ENCODE data around the gene REP15.

Gene REP15

DNA sequence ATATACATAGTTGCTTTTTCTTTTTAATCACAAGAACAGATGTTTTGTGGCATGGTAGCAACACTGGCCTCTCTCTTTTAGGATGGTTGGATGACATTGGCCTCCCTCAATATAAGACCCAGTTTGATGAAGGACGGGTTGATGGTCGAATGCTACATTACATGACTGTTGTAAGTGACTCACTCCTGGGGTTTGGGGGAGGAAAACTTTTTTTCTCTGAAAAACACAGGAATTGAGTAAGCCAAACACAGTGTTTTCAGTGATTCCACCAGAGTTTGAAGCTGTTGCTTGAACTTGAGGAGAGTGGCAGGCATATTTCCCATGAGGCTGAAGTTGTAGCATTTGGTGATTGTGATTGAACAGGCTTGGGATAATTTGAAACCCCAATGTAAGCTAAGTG lies 13.7 kb upstream of the REP15 start:
- H3K9me3 ChIP-seq (ENCODE audit: control insufficient read depth, insufficient read depth, low read length), result no peaks in the 10 kb centered on the region
- no peaks in the 10 kb centered on the region; the same call in 1 of the 2 replicates for H3K36me3 ChIP-seq (ENCODE audit: insufficient read depth, low read length)
- no peaks in the 10 kb centered on the region for H3K4me1 ChIP-seq (ENCODE audit: insufficient read depth, low read length)
- H3K9ac ChIP-seq (ENCODE audit: low read depth, low read length), result no peak overlapping the region

GRCh38 chr12:27685274-27685673 lies 11.0 kb upstream of the REP15 start:
- Histone ChIP-seq H3K4me1 (ENCODE audit: insufficient read depth, low read length) (no peaks in the 10 kb centered on the region), H3K36me3 (ENCODE audit: insufficient read depth, low read length) (no peaks in the 10 kb centered on the region; the same call in 1 of the 2 replicates), H3K9ac (ENCODE audit: low read depth, low read length) (no peak overlapping the region), H3K9me3 (ENCODE audit: control insufficient read depth, insufficient read depth, low read length) (no peaks in the 10 kb centered on the region)

GRCh38 chr12:27686147-27686546 lies 10.1 kb upstream of the REP15 start:
- no peaks in the 10 kb centered on the region for H3K9me3 ChIP-seq (ENCODE audit: control insufficient read depth, insufficient read depth, low read length)
- H3K4me1 ChIP-seq (ENCODE audit: insufficient read depth, low read length), result no peaks in the 10 kb centered on the region
- H3K9ac ChIP-seq (ENCODE audit: low read depth, low read length), result no peak overlapping the region
- no peaks in the 10 kb centered on the region; the same call in 1 of the 2 replicates for H3K36me3 ChIP-seq (ENCODE audit: insufficient read depth, low read length)

DNA sequence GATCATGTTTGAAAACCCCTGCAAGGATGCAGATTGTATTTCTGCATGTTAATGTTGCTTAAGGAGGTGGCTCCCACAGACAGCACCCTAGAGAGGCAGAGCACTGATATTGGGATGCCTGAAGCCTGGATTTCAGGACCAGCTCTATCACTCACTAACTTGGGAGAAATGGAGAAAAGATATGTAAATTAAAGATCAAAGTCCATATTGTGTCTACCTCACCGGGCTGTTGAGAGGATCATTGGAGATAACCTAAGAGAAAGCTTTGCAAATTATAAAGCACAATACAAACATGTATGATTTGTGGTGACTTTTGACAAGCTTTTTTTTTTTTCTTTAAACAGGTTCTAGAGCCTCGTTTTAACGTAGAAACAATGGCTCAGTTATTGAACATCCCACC lies 7.6 kb upstream of the REP15 start:
- no peaks in the 10 kb centered on the region for H3K36me3 ChIP-seq (ENCODE audit: insufficient read depth, low read length)
- H3K9ac ChIP-seq (ENCODE audit: low read depth, low read length), result no peak overlapping the region
- H3K9me3 ChIP-seq (ENCODE audit: control insufficient read depth, insufficient read depth, low read length), result no peaks in the 10 kb centered on the region
- no peaks in the 10 kb centered on the region for H3K4me1 ChIP-seq (ENCODE audit: insufficient read depth, low read length)

GRCh38 chr12:27689558-27690180 lies 6.6 kb upstream of the REP15 start:
- Histone ChIP-seq H3K9ac (ENCODE audit: low read depth, low read length) (no peak overlapping the region), H3K4me1 (ENCODE audit: insufficient read depth, low read length) (no peaks in the 10 kb centered on the region), H3K9me3 (ENCODE audit: control insufficient read depth, insufficient read depth, low read length) (no peaks in the 10 kb centered on the region), H3K36me3 (ENCODE audit: insufficient read depth, low read length) (no peaks in the 10 kb centered on the region)

DNA sequence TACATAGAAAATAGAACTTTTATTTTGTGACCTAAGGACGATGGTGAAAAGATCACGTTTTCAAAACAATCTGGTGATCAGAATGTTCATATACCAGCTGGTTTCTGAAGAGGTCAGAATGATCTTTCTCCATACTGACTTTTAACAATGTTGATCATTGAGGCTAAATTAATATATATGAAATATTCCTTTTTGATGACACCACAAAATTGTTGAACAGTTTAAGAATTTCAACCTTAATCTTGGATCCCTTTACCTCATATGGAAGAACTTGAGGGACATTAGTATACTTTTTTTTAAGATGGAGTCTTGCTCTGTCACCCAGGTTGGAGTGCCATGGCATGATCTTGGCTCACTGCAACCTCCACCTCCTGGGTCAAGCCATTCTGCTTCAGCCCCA lies 2.8 kb upstream of the REP15 start:
- no peaks in the 10 kb centered on the region for H3K9me3 ChIP-seq (ENCODE audit: control insufficient read depth, insufficient read depth, low read length)
- no peaks in the 10 kb centered on the region for H3K36me3 ChIP-seq (ENCODE audit: insufficient read depth, low read length)
- H3K9ac ChIP-seq (ENCODE audit: low read depth, low read length), result no peak overlapping the region

DNA sequence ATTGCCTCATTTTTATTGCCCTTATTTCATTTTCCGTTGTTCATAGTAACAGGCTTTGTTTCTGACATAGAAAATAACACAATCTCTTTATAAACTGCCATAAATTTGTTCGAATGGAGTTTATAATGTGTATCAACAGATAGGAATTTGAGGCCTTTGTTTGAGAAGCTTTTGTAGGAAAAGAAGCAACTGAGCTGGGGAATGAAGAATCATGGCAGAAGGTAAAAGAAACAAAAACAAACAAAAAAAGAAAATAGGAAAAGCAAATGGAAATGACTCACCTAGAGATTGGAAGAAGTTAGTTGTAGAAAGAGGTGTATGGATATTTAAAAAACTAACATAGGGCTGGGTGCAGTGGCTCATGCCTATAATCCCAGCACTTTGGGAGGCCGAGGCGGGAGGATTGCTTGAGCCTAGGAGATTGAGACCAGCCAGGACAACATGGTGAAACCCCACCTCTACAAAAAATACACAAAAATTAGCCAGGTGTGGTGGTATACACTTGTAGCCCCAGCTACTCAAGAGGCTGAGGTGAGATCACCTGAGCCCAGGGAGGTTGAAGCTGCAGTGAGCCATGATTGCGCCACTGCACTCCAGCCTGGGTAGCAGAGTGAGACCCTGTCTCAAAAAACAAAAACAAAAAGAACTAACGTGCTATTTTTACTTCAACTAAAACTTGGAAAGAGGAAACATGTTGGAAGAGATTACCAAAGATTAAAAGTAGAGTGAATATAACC lies 523 bp upstream of the REP15 start:
- Histone ChIP-seq H3K9ac (ENCODE audit: low read depth, low read length) (no peak overlapping the region), H3K9me3 (ENCODE audit: control insufficient read depth, insufficient read depth, low read length) (no peaks in the 10 kb centered on the region), H3K4me1 (ENCODE audit: insufficient read depth, low read length) (no peaks in the 10 kb centered on the region), H3K36me3 (ENCODE audit: insufficient read depth, low read length) (no peaks in the 10 kb centered on the region; the same call in 1 of the 2 replicates)

More for the DNA sequence above, 2.8 kb upstream of the REP15 start:
- no peaks in the 10 kb centered on the region for H3K4me1 ChIP-seq (ENCODE audit: insufficient read depth, low read length)

DNA sequence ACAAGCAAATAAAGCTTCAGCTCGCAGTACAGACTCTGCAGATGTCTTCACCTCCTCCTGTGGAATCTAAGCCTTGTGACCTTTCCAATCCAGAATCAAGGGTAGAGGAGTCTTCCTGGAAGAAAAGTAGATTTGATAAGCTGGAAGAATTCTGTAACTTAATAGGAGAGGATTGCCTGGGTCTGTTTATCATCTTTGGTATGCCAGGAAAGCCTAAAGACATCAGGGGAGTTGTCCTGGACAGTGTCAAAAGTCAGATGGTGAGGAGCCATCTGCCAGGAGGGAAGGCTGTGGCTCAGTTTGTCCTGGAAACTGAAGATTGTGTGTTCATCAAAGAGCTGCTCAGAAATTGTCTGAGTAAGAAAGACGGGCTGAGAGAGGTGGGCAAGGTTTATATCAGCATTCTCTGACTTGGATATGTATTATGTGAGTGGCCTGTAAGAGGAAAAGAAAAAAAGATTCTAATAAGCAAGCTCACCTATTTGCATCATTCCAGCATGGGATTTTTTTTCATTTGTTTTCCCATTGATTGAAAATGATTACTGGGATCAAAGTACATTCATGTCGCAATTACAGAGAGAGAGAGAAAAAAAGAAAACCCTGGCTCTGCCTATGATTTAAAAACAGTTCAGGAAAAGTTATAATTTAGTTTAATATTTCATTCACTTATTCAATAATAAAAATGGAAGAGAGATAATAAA lies 767 bp downstream of the REP15 start:
- no peaks in the 10 kb centered on the region for H3K4me1 ChIP-seq (ENCODE audit: insufficient read depth, low read length)
- H3K9me3 ChIP-seq (ENCODE audit: control insufficient read depth, insufficient read depth, low read length), result no peaks in the 10 kb centered on the region
- H3K9ac ChIP-seq (ENCODE audit: low read depth, low read length), result no peak overlapping the region
- no peaks in the 10 kb centered on the region; the same call in 1 of the 2 replicates for H3K36me3 ChIP-seq (ENCODE audit: insufficient read depth, low read length)

- peaks cover 3% of the 10 kb centered on the region; the same call in 1 of the 2 replicates for H3K4me1 ChIP-seq (ENCODE audit: insufficient read depth, low read length)
- no peak overlapping the region for H3K9ac ChIP-seq (ENCODE audit: low read depth, low read length)
- no peaks in the 10 kb centered on the region; the same call in 1 of the 2 replicates for H3K36me3 ChIP-seq (ENCODE audit: insufficient read depth, low read length)
These were observed 7.6 kb downstream of the REP15 start for GRCh38 chr12:27703720-27704452.

GRCh38 chr12:27705263-27705662 lies 9.0 kb downstream of the REP15 start:
- no peaks in the 10 kb centered on the region for H3K36me3 ChIP-seq (ENCODE audit: insufficient read depth, low read length)
- peaks cover 3% of the 10 kb centered on the region; the same call in 1 of the 2 replicates for H3K4me1 ChIP-seq (ENCODE audit: insufficient read depth, low read length)
- no peaks in the 10 kb centered on the region for H3K9me3 ChIP-seq (ENCODE audit: control insufficient read depth, insufficient read depth, low read length)
- no peak overlapping the region for H3K9ac ChIP-seq (ENCODE audit: low read depth, low read length)

More at GRCh38 chr12:27703720-27704452, 7.6 kb downstream of the REP15 start:
- no peaks in the 10 kb centered on the region for H3K9me3 ChIP-seq (ENCODE audit: control insufficient read depth, insufficient read depth, low read length)

DNA sequence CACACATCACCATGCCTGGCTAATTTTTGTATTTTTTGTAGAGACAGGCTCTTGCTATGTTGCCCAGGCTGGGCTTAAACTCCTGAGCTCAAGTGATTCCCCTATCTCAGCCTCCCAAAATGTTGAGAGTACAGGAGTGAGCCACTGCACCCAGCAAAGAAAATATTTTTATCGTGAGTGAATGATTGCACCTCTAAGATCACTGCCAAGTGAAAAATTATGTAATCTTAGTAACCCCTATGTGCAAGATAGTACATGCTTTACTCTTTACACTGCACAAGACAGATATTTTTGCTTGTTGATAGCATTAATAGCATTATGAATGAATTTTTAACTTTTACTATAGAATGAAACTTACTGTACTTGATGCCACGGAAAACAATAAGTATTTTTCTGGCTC lies 11.0 kb downstream of the REP15 start:
- peaks cover 3% of the 10 kb centered on the region; the same call in 1 of the 2 replicates for H3K4me1 ChIP-seq (ENCODE audit: insufficient read depth, low read length)
- H3K36me3 ChIP-seq (ENCODE audit: insufficient read depth, low read length), result no peaks in the 10 kb centered on the region
- no peaks in the 10 kb centered on the region for H3K9me3 ChIP-seq (ENCODE audit: control insufficient read depth, insufficient read depth, low read length)
- no peak overlapping the region for H3K9ac ChIP-seq (ENCODE audit: low read depth, low read length)

DNA sequence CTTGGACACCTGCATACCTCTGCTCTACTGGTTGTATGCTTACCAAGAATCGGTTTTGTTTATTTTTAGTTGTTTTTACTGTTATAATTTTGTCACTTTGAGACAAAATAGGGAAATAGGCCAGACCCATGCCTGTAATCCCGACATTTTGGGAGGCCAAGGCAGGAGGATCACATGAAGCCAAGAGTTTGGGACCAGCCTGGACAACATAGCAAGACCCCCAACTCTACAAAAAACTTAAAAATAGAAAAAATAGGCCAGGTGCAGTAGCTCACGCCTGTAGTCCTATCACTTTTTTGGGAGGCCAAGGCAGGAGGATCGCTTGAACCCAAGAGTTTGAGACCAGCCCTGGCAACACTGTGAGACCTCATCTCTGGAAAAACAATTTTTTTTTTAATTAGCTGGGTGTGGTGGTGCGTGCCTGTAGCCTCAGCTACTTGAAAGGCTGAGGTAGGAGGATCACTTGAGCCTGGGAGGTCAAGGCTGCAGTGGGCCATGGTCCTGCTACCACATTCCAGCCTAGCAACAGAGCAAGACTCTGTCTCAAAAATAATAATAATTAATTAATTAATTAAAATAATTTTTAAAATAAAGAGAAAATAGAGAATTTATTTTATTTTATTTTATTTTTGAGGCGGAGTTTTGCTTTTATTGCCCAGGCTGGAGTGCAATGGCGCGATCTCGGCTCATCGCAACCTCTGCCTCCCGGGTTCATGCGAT lies 13.1 kb downstream of the REP15 start:
- no peaks in the 10 kb centered on the region for H3K9me3 ChIP-seq (ENCODE audit: control insufficient read depth, insufficient read depth, low read length)
- peak overlapping the region; percentile 94; the same call in 1 of the 2 replicates for H3K9ac ChIP-seq (ENCODE audit: low read depth, low read length)
- no peaks in the 10 kb centered on the region for H3K36me3 ChIP-seq (ENCODE audit: insufficient read depth, low read length)
- no peaks in the 10 kb centered on the region for H3K4me1 ChIP-seq (ENCODE audit: insufficient read depth, low read length)

DNA sequence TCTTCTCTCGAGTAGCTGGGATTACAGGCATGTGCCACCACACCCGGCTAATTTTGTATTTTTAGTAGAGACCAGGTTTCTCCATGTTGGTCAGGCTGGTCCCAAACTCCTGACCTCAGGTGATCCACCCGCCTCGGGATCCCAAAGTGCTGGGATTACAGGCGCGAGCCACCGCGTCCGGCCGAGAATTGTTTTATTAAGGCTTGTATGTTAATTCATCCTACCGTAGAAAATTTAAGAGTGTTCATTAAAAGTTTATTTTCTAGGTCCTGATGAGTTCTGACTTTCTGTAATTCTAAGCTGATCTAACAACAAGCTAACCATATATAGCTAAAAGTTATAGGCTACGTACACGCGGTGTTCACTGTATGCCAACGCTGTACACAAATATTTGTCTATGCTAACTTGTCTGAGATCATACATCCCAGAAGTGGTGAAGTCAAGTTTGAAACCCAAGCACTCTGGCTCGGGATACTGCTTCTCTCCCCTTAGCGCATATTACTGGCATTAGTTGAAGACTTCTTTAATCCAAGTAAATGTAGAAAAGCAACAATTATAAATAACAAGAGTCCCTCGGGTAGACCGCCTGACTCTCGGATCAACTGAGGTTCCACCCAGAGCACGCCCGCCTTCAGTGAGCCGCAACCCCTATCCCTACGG lies 13.8 kb downstream of the REP15 start:
- Histone ChIP-seq H3K36me3 (ENCODE audit: insufficient read depth, low read length) (no peaks in the 10 kb centered on the region), H3K9me3 (ENCODE audit: control insufficient read depth, insufficient read depth, low read length) (no peaks in the 10 kb centered on the region), H3K9ac (ENCODE audit: low read depth, low read length) (peak overlapping the region; percentile 94), H3K4me1 (ENCODE audit: insufficient read depth, low read length) (no peaks in the 10 kb centered on the region)
